ENCODE measurements around the gene ENG. TPM values are rescaled to one million over a fixed set of nuclear protein-coding genes. Genes with fewer than 3 reads are reported as not detected.

The ENG gene
- total RNA-seq, 1 experiment from 2014 or later = 2.1 TPM

GRCh38 chr9:127772603-127773002 lies 81.9 kb downstream of the ENG start:
- in situ Hi-C loops (cut with HindIII; ENCODE audit: low pct_unique_long_range_greater_than_20kb, low sequenced_read_pairs) = no loop called here

GRCh38 chr9:127771570-127772189 lies 82.8 kb downstream of the ENG start:
- in situ Hi-C loops (cut with HindIII; ENCODE audit: low pct_unique_long_range_greater_than_20kb, low sequenced_read_pairs) = no loop called here
- no peak for DNase-seq (ENCODE audit: low read depth)

More at GRCh38 chr9:127772603-127773002, 81.9 kb downstream of the ENG start:
- DNase-seq (ENCODE audit: low read depth) = no peak

- in situ Hi-C loops (cut with HindIII; ENCODE audit: low pct_unique_long_range_greater_than_20kb, low sequenced_read_pairs) = no loop called here
- DNase-seq (ENCODE audit: low read depth) = peak; percentile 97
Observed at GRCh38 chr9:127770905-127771569, 83.4 kb downstream of the ENG start.

GRCh38 chr9:127770583-127770904 lies 83.9 kb downstream of the ENG start:
- DNase-seq (ENCODE audit: low read depth) = no peak
- in situ Hi-C loops (cut with HindIII; ENCODE audit: low pct_unique_long_range_greater_than_20kb, low sequenced_read_pairs) = no loop called here

GRCh38 chr9:127769929-127770582 lies 84.4 kb downstream of the ENG start:
- in situ Hi-C loops (cut with HindIII; ENCODE audit: low pct_unique_long_range_greater_than_20kb, low sequenced_read_pairs) = no loop called here

GRCh38 chr9:127769101-127769500 lies 85.4 kb downstream of the ENG start:
- DNase-seq (ENCODE audit: low read depth) = no peak
- in situ Hi-C loops (cut with HindIII; ENCODE audit: low pct_unique_long_range_greater_than_20kb, low sequenced_read_pairs) = no loop called here

More at GRCh38 chr9:127769929-127770582, 84.4 kb downstream of the ENG start:
- DNase-seq (ENCODE audit: low read depth) = no peak

- in situ Hi-C loops (cut with HindIII; ENCODE audit: low pct_unique_long_range_greater_than_20kb, low sequenced_read_pairs) = no loop called here
- no peak for DNase-seq (ENCODE audit: low read depth)
Observed at GRCh38 chr9:127768698-127769097, 85.8 kb downstream of the ENG start.

GRCh38 chr9:127767909-127768331 lies 86.5 kb downstream of the ENG start:
- in situ Hi-C loops (cut with HindIII; ENCODE audit: low pct_unique_long_range_greater_than_20kb, low sequenced_read_pairs) = no loop called here

GRCh38 chr9:127767410-127767809 lies 87.0 kb downstream of the ENG start:
- in situ Hi-C loops (cut with HindIII; ENCODE audit: low pct_unique_long_range_greater_than_20kb, low sequenced_read_pairs) = no loop called here
- no peak for DNase-seq (ENCODE audit: low read depth)

More at GRCh38 chr9:127767909-127768331, 86.5 kb downstream of the ENG start:
- no peak for DNase-seq (ENCODE audit: low read depth)

- DNase-seq (ENCODE audit: low read depth) = no peak
- in situ Hi-C loops (cut with HindIII; ENCODE audit: low pct_unique_long_range_greater_than_20kb, low sequenced_read_pairs) = no loop called here
Observed at GRCh38 chr9:127765418-127765817, 89.0 kb downstream of the ENG start.

Other genes with a start within 250 kb of the ENG start
- 1.2 and 1.9 TPM in 2 replicates for gene STXBP1, start 242.4 kb downstream of the ENG start, total RNA-seq (2014; rRNA removed; shearing (Covaris generic); ENCODE audit: low replicate concordance)
- not detected in 2 replicates for gene CFAP157, start 147.7 kb downstream of the ENG start, total RNA-seq (2014; rRNA removed; shearing (Covaris generic); ENCODE audit: low replicate concordance)
- 15.6 and 58.3 TPM in 2 replicates for gene PTRH1, start 139.0 kb downstream of the ENG start, total RNA-seq (2014; rRNA removed; shearing (Covaris generic); ENCODE audit: low replicate concordance)
- gene TTC16, start 138.6 kb downstream of the ENG start, total RNA-seq (2014; rRNA removed; shearing (Covaris generic); ENCODE audit: low replicate concordance) = 0.67 TPM in 1 of 2 replicates, not detected in the other
- 2.3 and 2.6 TPM in 2 replicates for gene TOR2A, start 119.4 kb downstream of the ENG start, total RNA-seq (2014; rRNA removed; shearing (Covaris generic); ENCODE audit: low replicate concordance)
- not detected in 2 replicates for gene SH2D3C, start 76.0 kb downstream of the ENG start, total RNA-seq (2014; rRNA removed; shearing (Covaris generic); ENCODE audit: low replicate concordance)
- 38.3 and 51.9 TPM in 2 replicates for gene CDK9, start 68.6 kb downstream of the ENG start, total RNA-seq (2014; rRNA removed; shearing (Covaris generic); ENCODE audit: low replicate concordance)
- gene FPGS, start 51.8 kb downstream of the ENG start, total RNA-seq (2014; rRNA removed; shearing (Covaris generic); ENCODE audit: low replicate concordance) = 76.5 and 99.2 TPM in 2 replicates
- gene AK1, start 23.0 kb upstream of the ENG start, total RNA-seq (2014; rRNA removed; shearing (Covaris generic); ENCODE audit: low replicate concordance) = 32.4 and 51.2 TPM in 2 replicates
- 22.8 and 27.4 TPM in 2 replicates for gene ST6GALNAC6, start 44.9 kb upstream of the ENG start, total RNA-seq (2014; rRNA removed; shearing (Covaris generic); ENCODE audit: low replicate concordance)
- gene ST6GALNAC4, start 62.4 kb upstream of the ENG start, total RNA-seq (2014; rRNA removed; shearing (Covaris generic); ENCODE audit: low replicate concordance) = 18.1 and 22.2 TPM in 2 replicates
- 6.2 and 9.2 TPM in 2 replicates for gene PIP5KL1, start 76.1 kb upstream of the ENG start, total RNA-seq (2014; rRNA removed; shearing (Covaris generic); ENCODE audit: low replicate concordance)
- 46.9 and 54.5 TPM in 2 replicates for gene DPM2, start 83.2 kb upstream of the ENG start, total RNA-seq (2014; rRNA removed; shearing (Covaris generic); ENCODE audit: low replicate concordance)
- 93.4 and 140 TPM in 2 replicates for gene EEIG1, start 126.3 kb upstream of the ENG start, total RNA-seq (2014; rRNA removed; shearing (Covaris generic); ENCODE audit: low replicate concordance)
- gene NAIF1, start 212.7 kb upstream of the ENG start, total RNA-seq (2014; rRNA removed; shearing (Covaris generic); ENCODE audit: low replicate concordance) = 12.3 and 24.5 TPM in 2 replicates
- gene SLC25A25, start 213.6 kb upstream of the ENG start, total RNA-seq (2014; rRNA removed; shearing (Covaris generic); ENCODE audit: low replicate concordance) = 5.0 and 14.5 TPM in 2 replicates